Muscle of arm (tissue), 14 donors: Measurements from ENCODE around the gene PRSS35. TPM values are rescaled to one million over a fixed set of nuclear protein-coding genes. Genes with fewer than 3 reads are reported as not detected.
"Not testable (repeated sequence)": the region's sequence is repeated elsewhere in the genome, so short reads cannot be mapped to it uniquely, and the experiment has no call there.

Source experiments
- DNase-seq: peaks from one replicate; pipeline ENCODE4 v3.0.0-alpha.2; 2013
- long read RNA-seq, 11 donors: transcript quantifications; one replicate each; lab custom pipeline, GENCODE V29; 2026
- polyA plus RNA-seq, 12 donors: library from polyadenylated mRNA; unstranded; fragments of 120-200 nt; gene quantifications; one replicate each; pipeline ENCODE4 v1.2.1, GENCODE V29; 2013; ENCODE audit not compliant: insufficient read length in 12 of 12

The PRSS35 gene, protein sequence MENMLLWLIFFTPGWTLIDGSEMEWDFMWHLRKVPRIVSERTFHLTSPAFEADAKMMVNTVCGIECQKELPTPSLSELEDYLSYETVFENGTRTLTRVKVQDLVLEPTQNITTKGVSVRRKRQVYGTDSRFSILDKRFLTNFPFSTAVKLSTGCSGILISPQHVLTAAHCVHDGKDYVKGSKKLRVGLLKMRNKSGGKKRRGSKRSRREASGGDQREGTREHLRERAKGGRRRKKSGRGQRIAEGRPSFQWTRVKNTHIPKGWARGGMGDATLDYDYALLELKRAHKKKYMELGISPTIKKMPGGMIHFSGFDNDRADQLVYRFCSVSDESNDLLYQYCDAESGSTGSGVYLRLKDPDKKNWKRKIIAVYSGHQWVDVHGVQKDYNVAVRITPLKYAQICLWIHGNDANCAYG
- 10 to 100 TPM in 11 of 12 donors, not detected in 1; 20.2 to 89.8 (median 41.4) TPM for polyA plus RNA-seq
- long read RNA-seq, donor 1, transcript PRSS35-201 (2 exons, 2,440 nt), result major isoform, 10 of 10 reads
- long read RNA-seq, donor 1, partial matches to known transcripts, result 0 of 10 reads
- long read RNA-seq, donor 1, other reads (novel, unspliced or antisense), result 0 of 10 reads
- long read RNA-seq, donor 2, transcript PRSS35-201 (2 exons, 2,440 nt), result major isoform, 20 of 80 reads
- long read RNA-seq, donor 2, partial matches to known transcripts, result 60 of 80 reads
- long read RNA-seq, donor 2, other reads (novel, unspliced or antisense), result 0 of 80 reads
- long read RNA-seq, donor 3, partial matches to known transcripts, result 0 of 4 reads
- long read RNA-seq, donor 3, other reads (novel, unspliced or antisense), result 0 of 4 reads
- long read RNA-seq, donor 4, transcript PRSS35-201 (2 exons, 2,440 nt), result major isoform, 6 of 6 reads
- long read RNA-seq, donor 4, partial matches to known transcripts, result 0 of 6 reads
- long read RNA-seq, donor 4, other reads (novel, unspliced or antisense), result 0 of 6 reads
- long read RNA-seq, donor 5, transcript PRSS35-201 (2 exons, 2,440 nt), result major isoform, 8 of 8 reads
- long read RNA-seq, donor 5, partial matches to known transcripts, result 0 of 8 reads
- long read RNA-seq, donor 5, other reads (novel, unspliced or antisense), result 0 of 8 reads
- long read RNA-seq, donor 6, partial matches to known transcripts, result 0 of 3 reads
- long read RNA-seq, donor 6, other reads (novel, unspliced or antisense), result 0 of 3 reads
- long read RNA-seq, donor 7, transcript PRSS35-201 (2 exons, 2,440 nt), result major isoform, 9 of 37 reads
- long read RNA-seq, donor 7, partial matches to known transcripts, result 28 of 37 reads
- long read RNA-seq, donor 7, other reads (novel, unspliced or antisense), result 0 of 37 reads
- long read RNA-seq, donor 8, transcript PRSS35-201 (2 exons, 2,440 nt), result major isoform, 7 of 18 reads
- long read RNA-seq, donor 8, partial matches to known transcripts, result 11 of 18 reads
- long read RNA-seq, donor 8, other reads (novel, unspliced or antisense), result 0 of 18 reads
- long read RNA-seq, donor 9, transcript PRSS35-201 (2 exons, 2,440 nt), result major isoform, 11 of 41 reads
- long read RNA-seq, donor 9, partial matches to known transcripts, result 30 of 41 reads
- long read RNA-seq, donor 9, other reads (novel, unspliced or antisense), result 0 of 41 reads
- long read RNA-seq, donor 10, transcript PRSS35-201 (2 exons, 2,440 nt), result major isoform, 11 of 27 reads
- long read RNA-seq, donor 10, partial matches to known transcripts, result 16 of 27 reads
- long read RNA-seq, donor 10, other reads (novel, unspliced or antisense), result 0 of 27 reads
- long read RNA-seq, donor 11, transcript PRSS35-201 (2 exons, 2,440 nt), result major isoform, 25 of 30 reads
- long read RNA-seq, donor 11, partial matches to known transcripts, result 5 of 30 reads
- long read RNA-seq, donor 11, other reads (novel, unspliced or antisense), result 0 of 30 reads

- peak; percentile 66 for DNase-seq
Observed at GRCh38 chr6:83511901-83512681, at the start of gene PRSS35. Gene PRSS35, plus strand, starts transcription at chr6:83512534. Its CDS starts 10,908 bp downstream, at chr6:83523442.

DNA sequence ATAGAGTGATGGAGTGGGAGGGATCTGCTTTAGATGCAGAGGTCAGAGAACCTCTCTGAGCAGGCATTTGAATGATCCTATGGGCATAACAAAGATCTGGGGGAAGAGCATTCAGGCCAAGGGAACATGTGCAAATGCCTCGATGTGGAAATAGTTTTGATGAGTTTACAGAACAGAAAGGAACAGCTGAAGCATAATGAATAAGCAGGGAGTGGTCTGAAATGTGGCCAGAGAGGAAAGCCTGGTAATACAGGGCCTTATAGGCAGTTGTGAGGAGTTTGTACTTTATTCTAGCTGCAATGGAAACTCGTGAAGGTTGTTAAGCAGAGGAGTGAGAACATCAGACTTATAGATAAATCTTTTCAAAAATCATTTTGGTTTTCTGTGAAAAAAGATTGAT is 48.4 kb upstream of the PRSS35 start:
- DNase-seq, result no peak

DNA sequence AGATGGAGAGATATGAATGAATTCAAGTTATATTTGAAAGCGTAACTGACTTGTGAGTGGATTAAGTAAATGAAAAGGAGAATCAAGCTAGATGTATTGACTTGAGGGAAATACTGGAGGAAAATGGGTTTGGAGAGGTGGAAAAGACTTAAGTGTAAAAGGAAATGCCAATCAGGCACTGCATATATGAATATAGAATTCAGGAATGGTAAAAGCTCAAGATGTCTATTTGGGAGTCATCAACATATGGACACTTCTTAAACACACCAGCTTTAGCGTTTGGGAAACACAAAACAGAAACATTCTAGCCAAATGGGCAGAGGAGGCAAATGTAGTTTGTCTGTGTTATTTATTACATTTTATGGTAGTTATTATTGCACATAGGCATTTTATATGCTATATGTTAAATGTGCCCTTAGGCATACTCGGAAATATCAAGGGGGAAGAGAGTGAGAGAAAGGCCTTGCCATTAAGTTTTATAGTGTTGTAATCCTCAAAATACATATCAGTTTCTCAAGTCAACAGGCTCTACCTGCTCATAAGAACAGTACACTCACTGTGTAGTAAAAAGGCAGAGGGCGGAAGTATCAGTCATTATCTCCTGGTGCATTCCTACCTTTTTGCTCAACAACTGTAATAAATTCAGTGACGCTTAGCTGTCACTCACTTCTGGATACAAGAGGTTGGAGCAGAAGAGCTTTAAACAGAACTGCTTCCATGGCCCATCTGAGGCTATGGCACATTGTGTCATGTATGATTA is 47.8 kb upstream of the PRSS35 start:
- no peak for DNase-seq

DNA sequence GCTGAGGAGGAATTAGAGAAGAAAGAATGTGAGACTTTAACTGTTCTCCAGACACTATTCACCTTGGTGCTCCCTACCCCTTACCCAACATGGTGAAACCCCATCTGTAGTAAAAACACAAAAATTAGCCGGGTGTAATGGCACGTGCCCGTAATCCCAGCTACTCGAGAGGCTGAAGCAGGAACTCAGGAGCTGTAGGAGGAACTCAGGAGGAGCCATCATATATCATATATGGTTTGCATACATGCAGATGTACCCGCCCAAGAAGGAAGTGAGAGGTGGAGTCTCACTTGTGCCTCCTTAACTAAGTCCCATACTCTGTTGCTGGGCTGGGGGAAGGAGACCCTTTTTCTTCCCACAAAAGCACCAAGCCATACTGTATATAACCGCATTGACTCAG is 46.0 kb upstream of the PRSS35 start:
- DNase-seq, result no peak

- DNase-seq, result no peak
Observed at GRCh38 chr6:83467620-83468036, 44.7 kb upstream of the PRSS35 start.

DNA sequence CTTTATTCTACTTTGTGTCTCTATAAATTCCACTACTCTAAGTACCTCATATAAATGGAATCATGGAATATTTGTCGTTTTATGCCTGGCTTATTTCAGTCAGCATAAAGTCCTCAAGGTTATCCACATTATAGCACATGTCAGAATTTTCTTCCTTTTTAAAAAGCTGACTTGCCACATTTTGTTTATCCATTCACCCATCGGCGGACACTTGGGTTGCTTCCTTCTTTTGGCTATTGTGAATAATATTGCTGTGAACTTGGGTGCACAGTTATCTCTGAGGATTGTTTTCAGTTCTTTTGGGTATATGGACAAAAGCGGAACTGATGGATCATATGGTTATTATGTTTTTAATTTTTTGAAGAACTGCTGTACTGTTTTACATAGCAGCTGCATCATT is 42.3 kb upstream of the PRSS35 start:
- no peak for DNase-seq

- no peak for DNase-seq
Observed at GRCh38 chr6:83470587-83470986, 41.7 kb upstream of the PRSS35 start.

- DNase-seq, result no peak
Observed at GRCh38 chr6:83472767-83473166, 39.6 kb upstream of the PRSS35 start.

DNA sequence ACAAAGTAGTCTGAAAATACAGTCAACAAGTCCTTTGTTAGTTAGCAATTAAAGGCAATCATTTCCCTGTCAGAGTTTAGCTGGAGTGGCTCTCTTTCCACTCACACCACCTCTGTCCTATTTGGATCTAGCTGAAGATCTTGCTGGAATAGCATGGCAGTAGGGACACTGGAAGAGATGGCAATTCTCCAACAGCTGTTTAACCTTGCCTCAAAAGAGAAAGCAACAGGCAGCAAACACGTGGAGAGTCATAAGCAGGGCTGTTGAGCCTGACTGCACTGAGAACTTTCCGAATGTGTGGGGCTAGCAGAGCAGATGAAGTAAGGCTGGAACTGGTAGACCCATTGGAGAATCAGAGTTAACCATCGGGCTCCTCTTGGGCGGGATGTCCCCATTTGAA is 38.0 kb upstream of the PRSS35 start:
- DNase-seq, result no peak

DNA sequence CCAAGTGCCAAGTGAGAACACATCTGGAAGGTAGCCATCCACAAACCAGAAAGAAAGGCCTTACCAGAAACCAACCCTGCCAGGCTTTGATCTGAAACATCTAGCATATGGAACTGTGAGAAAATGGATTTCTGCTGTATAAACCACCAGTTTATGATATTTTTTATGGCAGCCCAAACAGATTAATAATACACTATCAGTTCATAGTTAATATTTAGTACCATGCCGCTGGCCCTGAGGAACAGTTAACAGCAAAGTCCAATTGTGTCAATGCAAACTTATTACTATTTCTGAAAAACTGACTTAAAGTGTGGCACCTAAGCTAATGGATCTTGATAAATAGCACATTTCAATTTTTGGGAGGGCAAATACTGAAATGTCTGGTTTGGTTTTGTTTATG is 35.4 kb upstream of the PRSS35 start:
- DNase-seq, result no peak

- no peak for DNase-seq
Observed at GRCh38 chr6:83479389-83479788, 32.9 kb upstream of the PRSS35 start.

DNA sequence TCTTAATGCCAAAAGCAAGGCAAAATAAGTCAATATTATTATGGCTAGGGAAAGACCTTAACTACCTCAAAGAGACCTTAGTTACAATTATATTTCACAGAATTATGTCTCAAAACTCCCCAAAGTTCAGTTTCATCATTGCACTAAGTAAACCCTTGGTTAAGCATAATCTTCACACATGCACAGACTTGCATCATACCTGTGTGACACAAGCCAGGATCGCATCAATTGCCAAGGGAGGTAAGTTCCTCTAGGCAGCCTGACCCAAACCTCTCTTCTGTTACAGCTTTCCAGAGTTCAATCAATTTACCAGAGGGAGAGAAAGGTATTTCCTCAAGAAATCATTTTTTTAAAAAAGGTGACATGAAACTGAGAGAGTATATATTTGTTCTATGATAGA is 31.9 kb upstream of the PRSS35 start:
- no peak for DNase-seq

GRCh38 chr6:83481938-83482337 is 30.4 kb upstream of the PRSS35 start:
- not testable (repeated sequence) for DNase-seq

GRCh38 chr6:83488448-83488847 is 23.9 kb upstream of the PRSS35 start:
- DNase-seq, result no peak

DNA sequence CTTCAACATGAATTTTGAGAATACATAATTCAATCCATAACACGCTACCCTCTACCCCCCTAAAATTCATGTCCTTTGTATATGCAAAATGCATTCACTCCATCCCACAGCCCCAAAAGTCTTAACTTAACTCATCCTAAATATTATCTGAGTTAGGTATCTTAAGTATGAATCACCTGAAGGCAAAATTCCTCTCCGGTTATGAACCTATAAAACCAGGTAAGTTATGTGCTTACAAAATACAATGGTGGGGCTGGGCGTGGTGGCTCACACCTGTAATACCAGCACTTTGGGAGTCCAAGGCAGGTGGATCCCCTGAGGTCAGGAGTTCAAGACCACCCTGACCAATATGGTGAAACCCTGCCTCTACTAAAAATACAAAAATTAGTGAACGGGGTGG is 23.5 kb upstream of the PRSS35 start:
- no peak for DNase-seq

GRCh38 chr6:83490217-83490807 is 22.0 kb upstream of the PRSS35 start:
- DNase-seq, result no peak

GRCh38 chr6:83505356-83505755 is 7.0 kb upstream of the PRSS35 start:
- DNase-seq, result peak; percentile 69

GRCh38 chr6:83509441-83509840 is 2.9 kb upstream of the PRSS35 start:
- no peak for DNase-seq

DNA sequence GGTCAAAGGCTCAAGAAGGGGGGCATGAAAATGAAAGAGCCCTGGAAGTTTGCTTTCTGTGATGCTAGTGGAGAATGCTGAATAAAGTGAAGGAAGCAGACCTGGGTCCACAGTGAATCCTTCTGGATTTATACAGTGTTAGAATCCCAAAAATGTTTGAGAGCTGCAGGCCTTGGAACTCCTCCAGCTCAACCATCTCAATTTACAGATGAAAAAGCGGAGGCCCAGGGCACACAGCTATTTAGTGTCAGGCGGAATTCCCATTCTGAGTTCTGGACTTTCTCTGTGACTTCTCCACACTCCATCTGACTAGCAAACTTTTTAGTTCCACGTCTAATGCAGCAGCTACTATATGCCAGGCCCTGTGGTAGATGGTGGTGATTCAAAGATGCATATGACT is 1.5 kb upstream of the PRSS35 start:
- no peak for DNase-seq
